IPS-20b (cell line): ENCODE data around the gene EPX.

Experiments
- H3K27ac ChIP-seq: one replicate; pipeline ENCODE4 v1.5.1; 2013; ENCODE audit warnings: low read length
- H3K27me3 ChIP-seq: 2 replicates; pipeline ENCODE4 v1.6.1; 2013; ENCODE audit warnings: mild to moderate bottlenecking, low read length, inconsistent platforms; ENCODE audit not compliant: insufficient read depth
- H3K36me3 ChIP-seq: 2 replicates; pipeline ENCODE4 v1.6.1; 2013; ENCODE audit warnings: low read depth, mild to moderate bottlenecking, inconsistent platforms, low read length, moderate library complexity; ENCODE audit not compliant: insufficient read depth
- H3K4me1 ChIP-seq: 2 replicates; pipeline ENCODE4 v1.6.1; 2013; ENCODE audit warnings: mild to moderate bottlenecking, control low read depth, inconsistent platforms, low read length, moderate library complexity; ENCODE audit not compliant: insufficient read depth
- H3K4me3 ChIP-seq: 2 replicates; pipeline ENCODE4 v1.5.1; 2013; ENCODE audit warnings: mild to moderate bottlenecking, low read length, inconsistent platforms
- H3K9ac ChIP-seq: 2 replicates; pipeline ENCODE4 v1.6.1; 2013; ENCODE audit warnings: low read depth, mild to moderate bottlenecking, inconsistent platforms, low read length, moderate library complexity
- H3K9me3 ChIP-seq: 2 replicates; pipeline ENCODE4 v1.6.1; 2013; ENCODE audit warnings: mild to moderate bottlenecking, low read depth, low read length, inconsistent platforms; ENCODE audit not compliant: insufficient read depth

EPX gene

DNA sequence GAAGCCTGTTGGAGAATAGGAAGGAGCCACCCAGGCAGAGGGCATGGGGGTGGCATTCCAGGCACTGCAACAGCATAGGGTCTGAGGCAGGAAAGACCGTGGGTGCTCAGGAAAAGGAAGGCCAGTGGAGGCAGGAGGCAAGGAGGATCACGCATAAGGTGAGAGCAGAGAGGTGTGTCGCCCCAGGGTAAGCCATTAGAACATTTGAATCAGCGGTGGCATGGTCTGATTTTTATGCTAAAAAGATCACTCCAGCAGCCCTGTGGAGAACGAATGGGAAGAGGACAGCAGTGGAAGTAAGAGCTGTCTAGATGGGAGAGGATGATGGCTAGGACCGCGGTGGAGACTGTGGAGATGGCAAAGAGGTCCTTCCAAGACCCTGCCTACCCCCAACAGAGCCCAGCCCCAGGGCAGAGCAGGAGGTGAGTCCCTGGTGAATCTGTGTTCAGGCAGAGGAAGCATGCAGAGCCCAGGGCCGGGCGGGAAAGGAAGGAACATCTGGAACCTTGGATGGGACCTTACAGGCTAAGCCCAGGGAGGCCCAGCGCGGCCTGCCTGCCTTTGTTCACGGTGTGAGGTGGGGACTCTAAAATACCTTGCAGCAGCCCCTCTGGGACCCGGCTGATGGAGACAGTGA lies 53.7 kb downstream of the EPX start:
- Histone ChIP-seq H3K9ac (no peak overlapping the region), H3K4me3 (no peak overlapping the region), H3K27me3 (peaks cover 96% of the 10 kb centered on the region), H3K36me3 (no peaks in the 10 kb centered on the region), H3K4me1 (no peaks in the 10 kb centered on the region), H3K9me3 (peaks cover 8% of the 10 kb centered on the region; the same call in 1 of the 2 replicates), H3K27ac (no peak overlapping the region)

DNA sequence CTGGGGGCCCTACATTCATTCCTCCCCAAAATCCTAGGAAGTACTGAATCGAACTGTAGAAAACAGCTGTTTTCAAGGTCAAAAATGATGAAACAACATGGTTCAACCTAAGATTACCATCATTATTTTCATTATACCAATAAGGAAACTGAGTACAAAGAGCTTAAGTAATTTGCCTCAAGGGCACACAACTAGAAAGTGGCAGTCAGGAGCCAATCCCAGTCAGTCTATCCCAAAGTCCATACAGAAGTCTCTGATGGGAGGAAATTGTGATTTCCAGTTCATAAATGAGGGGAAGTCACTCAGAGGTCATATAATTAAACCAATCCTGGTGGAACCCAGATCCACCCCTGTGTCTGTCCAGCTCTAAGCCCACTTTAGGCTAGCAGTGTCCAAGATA lies 54.3 kb downstream of the EPX start:
- Histone ChIP-seq H3K36me3 (no peaks in the 10 kb centered on the region), H3K4me1 (no peaks in the 10 kb centered on the region), H3K4me3 (no peak overlapping the region), H3K27ac (no peak overlapping the region), H3K27me3 (peaks cover 96% of the 10 kb centered on the region), H3K9me3 (peaks cover 8% of the 10 kb centered on the region; the same call in 1 of the 2 replicates), H3K9ac (no peak overlapping the region)

DNA sequence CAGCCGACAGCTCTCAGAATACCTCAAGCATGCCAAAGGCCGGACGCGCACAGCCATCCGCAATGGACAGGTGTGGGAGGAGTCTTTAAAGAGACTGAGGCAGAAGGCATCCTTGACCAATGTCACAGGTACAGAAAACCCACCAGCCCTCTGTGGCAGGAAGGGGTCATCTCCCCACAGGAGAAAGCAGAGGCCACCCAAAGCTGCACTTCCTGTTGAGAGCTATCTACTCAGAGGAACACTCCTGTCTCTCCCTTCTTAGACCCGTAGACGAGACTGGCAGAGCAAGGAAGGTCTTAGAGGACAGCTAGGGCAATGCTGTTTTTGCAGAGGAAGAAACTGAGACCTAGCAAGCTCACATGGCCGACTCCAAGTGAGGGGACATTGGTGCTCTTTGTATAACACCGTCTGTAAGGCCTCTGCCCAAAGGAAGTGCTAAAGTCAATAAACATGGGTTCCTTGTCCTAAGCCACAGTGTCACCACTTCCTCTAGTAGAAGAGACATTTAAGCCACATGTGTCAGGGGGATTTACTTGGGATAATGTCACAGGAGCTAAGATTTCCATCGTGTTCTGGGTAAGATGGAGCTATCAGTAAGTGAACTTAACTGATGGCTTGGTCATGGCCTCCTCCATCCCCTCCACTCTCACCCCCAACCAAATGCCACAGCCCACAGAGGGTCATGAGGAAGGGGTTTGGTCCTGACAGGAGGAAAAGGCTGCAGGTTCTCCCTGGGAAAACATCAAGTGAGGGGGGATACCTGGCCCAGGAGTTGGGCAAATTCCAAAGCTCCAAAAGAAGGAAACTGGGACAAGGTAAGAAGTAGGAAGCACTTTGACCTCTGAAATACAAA lies 55.2 kb downstream of the EPX start:
- peaks cover 8% of the 10 kb centered on the region; the same call in 1 of the 2 replicates for H3K9me3 ChIP-seq
- H3K27me3 ChIP-seq: peaks cover 97% of the 10 kb centered on the region
- H3K9ac ChIP-seq: no peak overlapping the region
- H3K36me3 ChIP-seq: no peaks in the 10 kb centered on the region
- no peak overlapping the region for H3K27ac ChIP-seq
- H3K4me3 ChIP-seq: no peak overlapping the region
- H3K4me1 ChIP-seq: no peaks in the 10 kb centered on the region

DNA sequence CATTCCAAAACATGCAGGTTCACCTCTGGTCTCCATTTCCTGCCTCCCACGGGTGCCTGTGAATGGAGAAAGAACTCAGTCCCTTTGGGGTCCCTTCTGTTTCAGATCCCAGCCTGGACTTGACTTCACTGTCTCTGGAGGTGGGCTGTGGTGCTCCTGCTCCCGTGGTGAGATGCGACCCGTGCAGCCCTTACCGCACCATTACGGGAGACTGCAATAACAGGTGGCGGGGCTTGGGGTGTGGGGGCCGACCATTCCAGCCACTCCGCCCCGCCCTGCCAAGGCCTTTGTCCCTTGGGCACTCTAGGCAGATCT lies 56.4 kb downstream of the EPX start:
- H3K4me3 ChIP-seq: peak overlapping the region; percentile 63

DNA sequence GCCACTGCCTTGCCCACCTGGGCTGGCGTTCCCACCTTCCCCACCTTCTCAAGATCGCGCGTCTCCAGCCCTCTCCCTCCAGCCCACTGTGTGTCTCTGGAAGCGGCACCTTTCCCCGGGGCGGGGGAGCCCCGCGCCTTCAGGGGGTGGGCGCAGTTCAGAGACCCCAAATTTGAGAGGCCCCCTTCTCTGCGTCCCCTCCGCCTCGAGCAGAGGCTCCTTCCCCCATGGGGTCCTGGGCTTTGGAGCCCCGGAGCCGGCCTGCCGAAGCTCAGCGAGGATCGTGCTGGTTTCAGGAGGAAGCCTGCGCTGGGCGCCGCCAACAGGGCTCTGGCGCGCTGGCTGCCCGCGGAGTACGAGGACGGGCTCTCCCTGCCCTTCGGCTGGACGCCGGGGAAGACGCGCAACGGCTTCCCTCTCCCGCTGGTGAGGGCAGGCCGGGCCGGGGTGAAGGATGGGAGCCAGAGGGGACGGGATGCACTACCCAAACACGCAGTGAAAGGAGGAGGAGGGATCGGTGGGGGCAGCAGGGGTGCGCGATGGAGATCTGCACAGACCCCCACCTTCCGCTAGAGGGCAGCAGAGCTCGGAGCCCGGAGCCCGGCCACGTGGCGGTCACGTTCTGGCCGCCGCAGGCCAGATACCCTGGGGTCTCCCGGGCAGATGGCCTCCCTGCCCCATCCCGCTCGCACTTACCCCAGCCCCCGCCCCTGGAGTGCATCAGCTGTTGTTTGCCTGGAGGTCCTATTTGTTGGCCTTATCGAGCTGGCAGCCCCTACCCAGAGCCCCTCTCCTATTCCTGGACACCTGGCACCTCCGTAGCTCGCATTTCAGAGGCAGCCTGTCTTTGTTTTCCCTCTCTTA lies 57.0 kb downstream of the EPX start:
- Histone ChIP-seq H3K27me3 (peaks cover 97% of the 10 kb centered on the region), H3K9ac (no peak overlapping the region), H3K27ac (no peak overlapping the region)

More for the DNA sequence above, 56.4 kb downstream of the EPX start:
- Histone ChIP-seq H3K9me3 (peaks cover 8% of the 10 kb centered on the region; the same call in 1 of the 2 replicates), H3K27ac (no peak overlapping the region), H3K9ac (no peak overlapping the region), H3K4me1 (no peaks in the 10 kb centered on the region), H3K27me3 (peaks cover 97% of the 10 kb centered on the region), H3K36me3 (no peaks in the 10 kb centered on the region)

DNA sequence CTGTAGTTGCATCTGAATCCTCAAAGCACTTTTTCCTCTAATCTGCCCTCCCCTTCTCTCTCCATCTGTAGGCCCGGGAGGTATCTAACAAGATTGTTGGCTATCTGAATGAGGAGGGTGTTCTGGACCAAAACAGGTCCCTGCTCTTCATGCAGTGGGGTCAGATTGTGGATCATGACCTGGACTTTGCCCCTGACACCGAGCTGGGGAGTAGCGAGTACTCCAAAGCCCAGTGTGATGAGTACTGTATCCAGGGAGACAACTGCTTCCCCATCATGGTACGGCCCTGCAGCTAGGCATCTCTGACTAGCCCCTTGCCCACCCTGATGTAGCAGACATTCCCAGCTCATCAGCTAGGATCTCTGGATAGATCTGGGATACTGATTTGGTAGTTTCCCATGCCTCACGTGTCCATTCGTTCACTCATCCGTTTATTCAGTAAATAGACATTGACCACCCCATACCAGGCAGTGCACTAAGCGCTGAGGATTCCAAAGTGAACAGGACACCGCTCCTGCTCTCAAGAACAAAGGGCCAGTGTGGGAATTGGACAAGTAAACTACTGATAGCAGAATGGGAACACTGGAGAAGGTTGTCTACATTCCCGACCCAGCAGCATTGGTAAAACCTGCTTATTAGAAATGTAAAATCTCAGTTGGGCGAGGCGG lies 58.0 kb downstream of the EPX start:
- H3K4me3 ChIP-seq: no peak overlapping the region
- H3K9ac ChIP-seq: no peak overlapping the region
- H3K36me3 ChIP-seq: no peaks in the 10 kb centered on the region
- peaks cover 96% of the 10 kb centered on the region for H3K27me3 ChIP-seq
- H3K27ac ChIP-seq: no peak overlapping the region
- peaks cover 8% of the 10 kb centered on the region; the same call in 1 of the 2 replicates for H3K9me3 ChIP-seq
- H3K4me1 ChIP-seq: no peaks in the 10 kb centered on the region

More for the DNA sequence above, 57.0 kb downstream of the EPX start:
- H3K36me3 ChIP-seq: no peaks in the 10 kb centered on the region
- H3K9me3 ChIP-seq: peaks cover 8% of the 10 kb centered on the region; the same call in 1 of the 2 replicates
- peak overlapping the region; percentile 63 for H3K4me3 ChIP-seq
- H3K4me1 ChIP-seq: no peaks in the 10 kb centered on the region

DNA sequence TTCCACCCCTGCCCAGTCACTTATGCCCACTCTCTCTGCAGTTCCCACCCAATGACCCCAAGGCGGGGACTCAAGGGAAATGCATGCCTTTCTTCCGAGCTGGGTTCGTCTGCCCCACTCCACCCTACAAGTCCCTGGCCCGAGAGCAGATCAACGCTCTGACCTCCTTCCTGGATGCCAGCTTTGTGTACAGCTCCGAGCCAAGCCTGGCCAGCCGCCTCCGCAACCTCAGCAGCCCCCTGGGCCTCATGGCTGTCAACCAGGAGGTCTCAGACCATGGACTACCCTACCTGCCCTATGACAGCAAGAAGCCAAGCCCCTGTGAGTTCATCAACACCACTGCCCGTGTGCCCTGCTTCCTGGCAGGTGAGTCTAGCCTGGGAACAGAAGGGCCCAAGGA lies 59.6 kb downstream of the EPX start:
- H3K9me3 ChIP-seq: peaks cover 8% of the 10 kb centered on the region; the same call in 1 of the 2 replicates
- H3K4me3 ChIP-seq: no peak overlapping the region
- no peaks in the 10 kb centered on the region for H3K4me1 ChIP-seq
- no peak overlapping the region for H3K9ac ChIP-seq
- no peak overlapping the region for H3K27ac ChIP-seq
- no peaks in the 10 kb centered on the region for H3K36me3 ChIP-seq
- peaks cover 79% of the 10 kb centered on the region for H3K27me3 ChIP-seq

DNA sequence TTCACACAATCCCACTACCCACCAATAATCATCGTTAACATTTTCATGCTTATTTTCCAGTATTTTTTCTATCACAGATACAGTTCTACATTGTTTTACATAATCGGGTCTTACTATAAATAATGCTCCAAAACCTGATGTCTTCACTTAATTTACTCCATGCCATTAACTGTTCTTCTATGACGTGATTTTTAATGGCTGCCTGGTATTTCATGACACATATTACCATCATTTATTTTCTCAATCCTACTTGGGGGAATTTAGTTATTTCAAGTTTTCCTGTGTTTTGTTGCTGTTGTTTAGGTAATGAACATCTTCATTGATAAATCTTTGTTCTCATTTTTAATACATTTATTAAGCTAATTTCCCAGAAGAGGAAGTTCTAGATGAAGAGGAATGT lies 60.6 kb downstream of the EPX start:
- H3K27ac ChIP-seq: no peak overlapping the region
- peaks cover 77% of the 10 kb centered on the region for H3K27me3 ChIP-seq
- H3K4me3 ChIP-seq: no peak overlapping the region
- H3K4me1 ChIP-seq: no peaks in the 10 kb centered on the region
- peaks cover 8% of the 10 kb centered on the region; the same call in 1 of the 2 replicates for H3K9me3 ChIP-seq
- H3K36me3 ChIP-seq: no peaks in the 10 kb centered on the region
- H3K9ac ChIP-seq: no peak overlapping the region
